ENCODE results near the gene METTL9.

The METTL9 gene

DNA sequence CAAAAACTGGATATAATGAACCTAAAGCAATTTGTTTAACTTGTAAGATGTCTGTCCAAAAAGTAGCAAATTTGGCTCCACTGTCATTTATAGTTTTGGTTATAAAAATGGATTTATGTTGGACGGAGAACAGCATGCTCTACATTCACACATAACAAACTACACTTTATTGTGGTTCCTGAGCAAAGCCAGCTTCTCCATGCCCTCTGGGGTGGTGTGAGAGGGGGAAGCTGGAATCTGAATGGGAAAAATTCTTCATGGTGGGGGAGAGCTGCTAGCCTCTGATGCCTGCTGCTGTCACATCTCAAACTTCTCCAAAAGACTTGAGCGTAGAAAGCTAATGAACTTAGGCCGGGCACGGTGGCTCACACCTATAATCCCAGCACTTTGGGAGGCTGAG is 9.8 kb upstream of the METTL9 start:
- Histone ChIP-seq H3K4ac (ENCODE audit: low read depth, low read length) (no peak overlapping the region), H3K56ac (ENCODE audit: low read length) (no peak overlapping the region), H2AK5ac (ENCODE audit: low read length) (no peak overlapping the region), H3K79me1 (ENCODE audit: low read length) (no peaks in the 10 kb centered on the region), H3K4me2 (ENCODE audit: low read length) (no peak overlapping the region), H3K4me3 (ENCODE audit: low read length) (no peak overlapping the region), H3K27me3 (ENCODE audit: insufficient read depth, low read length, poor library complexity) (no peaks in the 10 kb centered on the region), H3K79me2 (ENCODE audit: control insufficient read depth, insufficient read depth, low read length) (no peaks in the 10 kb centered on the region), H3K23ac (ENCODE audit: low read length) (no peak overlapping the region), H4K8ac (ENCODE audit: low read depth, low read length) (no peak overlapping the region), H2BK15ac (replicated peaks; ENCODE audit: low read depth) (no peak overlapping the region), H4K5ac (ENCODE audit: low read length) (no peak overlapping the region), H3K36me3 (ENCODE audit: control insufficient read depth, insufficient read depth, low read length) (no peaks in the 10 kb centered on the region), H3K27ac (ENCODE audit: low read depth, low read length) (no peak overlapping the region), H3K4me1 (ENCODE audit: control insufficient read depth, low read depth, low read length) (no peaks in the 10 kb centered on the region), H3K18ac (ENCODE audit: low read length) (no peak overlapping the region), H3K9ac (ENCODE audit: low read length) (no peak overlapping the region), H2BK5ac (ENCODE audit: low read length) (no peak overlapping the region), H2BK120ac (ENCODE audit: low read depth, low read length) (no peak overlapping the region)
- no peak for DNase-seq
- no CpG with 5 or more reads among the region's 4 CpGs for WGBS (ENCODE audit: extremely low coverage, insufficient coverage, low lambda C conversion rate)

DNA sequence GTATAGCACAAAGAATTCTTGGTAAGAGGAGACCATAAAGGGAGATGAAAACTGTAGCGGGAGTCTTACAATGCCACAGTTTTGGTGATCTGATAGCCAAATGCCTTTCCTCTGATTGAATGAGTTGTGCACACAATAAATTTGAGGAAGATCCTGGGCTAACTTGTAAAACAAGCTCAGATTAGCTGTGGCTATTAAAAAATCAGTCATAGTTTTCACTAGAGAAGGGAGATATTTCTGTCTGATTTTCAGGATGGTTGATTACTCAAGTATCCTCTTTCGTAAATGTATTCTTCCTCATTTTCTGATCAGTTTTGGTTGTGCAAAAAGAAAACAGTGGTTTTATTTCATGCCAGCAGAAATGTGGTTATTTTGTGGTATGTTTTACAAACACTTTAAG is 9.1 kb upstream of the METTL9 start:
- Histone ChIP-seq H4K8ac (ENCODE audit: low read depth, low read length) (no peak overlapping the region), H3K9ac (ENCODE audit: low read length) (no peak overlapping the region), H3K56ac (ENCODE audit: low read length) (no peak overlapping the region), H2BK120ac (ENCODE audit: low read depth, low read length) (no peak overlapping the region), H3K4me2 (ENCODE audit: low read length) (no peak overlapping the region), H2BK5ac (ENCODE audit: low read length) (no peak overlapping the region), H3K79me2 (ENCODE audit: control insufficient read depth, insufficient read depth, low read length) (no peaks in the 10 kb centered on the region), H3K18ac (ENCODE audit: low read length) (no peak overlapping the region), H3K79me1 (ENCODE audit: low read length) (no peaks in the 10 kb centered on the region), H3K27me3 (ENCODE audit: insufficient read depth, low read length, poor library complexity) (no peaks in the 10 kb centered on the region), H3K4ac (ENCODE audit: low read depth, low read length) (no peak overlapping the region), H3K4me1 (ENCODE audit: control insufficient read depth, low read depth, low read length) (no peaks in the 10 kb centered on the region), H3K23ac (ENCODE audit: low read length) (no peak overlapping the region), H3K36me3 (ENCODE audit: control insufficient read depth, insufficient read depth, low read length) (no peaks in the 10 kb centered on the region), H3K27ac (ENCODE audit: low read depth, low read length) (no peak overlapping the region), H4K5ac (ENCODE audit: low read length) (no peak overlapping the region), H2BK15ac (replicated peaks; ENCODE audit: low read depth) (no peak overlapping the region), H3K4me3 (ENCODE audit: low read length) (no peak overlapping the region), H2AK5ac (ENCODE audit: low read length) (no peak overlapping the region)
- no peak for DNase-seq
- no CpG with 5 or more reads among the region's 2 CpGs for WGBS (ENCODE audit: extremely low coverage, insufficient coverage, low lambda C conversion rate)

DNA sequence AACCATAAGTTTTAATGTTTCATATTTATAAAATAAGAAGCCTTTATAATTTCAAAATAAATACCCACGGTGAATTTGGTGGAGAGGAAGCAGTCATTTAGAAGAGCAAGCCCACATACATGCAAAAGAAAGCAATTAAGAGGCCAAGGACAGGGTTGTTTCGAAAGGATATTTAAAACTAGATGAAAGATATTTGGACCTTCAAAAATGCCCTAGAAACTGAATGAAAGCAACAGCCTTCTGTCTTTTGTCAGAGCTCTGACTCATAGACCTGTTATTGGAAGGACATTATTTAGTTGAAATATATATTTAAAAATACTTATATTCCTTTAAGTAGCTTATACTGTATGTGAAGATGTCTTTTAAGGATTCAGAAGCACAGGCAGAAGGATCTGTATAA is 8.6 kb upstream of the METTL9 start:
- Histone ChIP-seq H3K23ac (ENCODE audit: low read length) (no peak overlapping the region), H3K79me1 (ENCODE audit: low read length) (no peaks in the 10 kb centered on the region), H3K56ac (ENCODE audit: low read length) (no peak overlapping the region), H2BK120ac (ENCODE audit: low read depth, low read length) (no peak overlapping the region), H3K4ac (ENCODE audit: low read depth, low read length) (no peak overlapping the region), H3K18ac (ENCODE audit: low read length) (no peak overlapping the region), H3K4me3 (ENCODE audit: low read length) (no peak overlapping the region), H2AK5ac (ENCODE audit: low read length) (no peak overlapping the region), H4K5ac (ENCODE audit: low read length) (no peak overlapping the region), H3K27me3 (ENCODE audit: insufficient read depth, low read length, poor library complexity) (no peaks in the 10 kb centered on the region), H3K4me1 (ENCODE audit: control insufficient read depth, low read depth, low read length) (no peaks in the 10 kb centered on the region), H3K27ac (ENCODE audit: low read depth, low read length) (no peak overlapping the region), H2BK5ac (ENCODE audit: low read length) (no peak overlapping the region), H3K4me2 (ENCODE audit: low read length) (no peak overlapping the region), H3K79me2 (ENCODE audit: control insufficient read depth, insufficient read depth, low read length) (no peaks in the 10 kb centered on the region), H3K9ac (ENCODE audit: low read length) (no peak overlapping the region), H4K8ac (ENCODE audit: low read depth, low read length) (no peak overlapping the region), H2BK15ac (replicated peaks; ENCODE audit: low read depth) (no peak overlapping the region), H3K36me3 (ENCODE audit: control insufficient read depth, insufficient read depth, low read length) (no peaks in the 10 kb centered on the region)
- no CpG with 5 or more reads among the region's 2 CpGs for WGBS (ENCODE audit: extremely low coverage, insufficient coverage, low lambda C conversion rate)
- no peak for DNase-seq

DNA sequence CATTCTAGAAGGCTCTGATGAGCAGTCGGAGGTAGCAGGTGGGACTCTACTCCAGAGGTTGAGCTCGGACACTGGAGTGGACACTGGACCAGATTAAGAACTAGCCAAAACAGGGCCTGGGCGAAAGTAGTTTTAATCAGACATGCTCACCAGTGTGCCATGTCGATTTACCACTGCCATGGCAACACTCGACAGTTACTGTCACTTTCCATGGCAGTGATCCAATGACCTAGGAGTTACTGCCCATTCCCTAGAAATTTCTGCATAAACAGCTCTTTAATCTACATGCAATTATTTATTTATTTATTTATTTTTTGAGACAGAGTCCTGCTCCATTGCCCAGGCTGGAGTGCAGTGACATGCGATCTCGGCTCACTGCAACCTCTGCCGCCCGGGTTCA is 7.2 kb upstream of the METTL9 start:
- H3K27me3 ChIP-seq (ENCODE audit: insufficient read depth, low read length, poor library complexity), result no peaks in the 10 kb centered on the region
- no peak overlapping the region for H2BK15ac ChIP-seq (replicated peaks; ENCODE audit: low read depth)
- H3K36me3 ChIP-seq (ENCODE audit: control insufficient read depth, insufficient read depth, low read length), result no peaks in the 10 kb centered on the region
- no peak overlapping the region for H3K18ac ChIP-seq (ENCODE audit: low read length)
- no peak overlapping the region for H3K9ac ChIP-seq (ENCODE audit: low read length)
- DNase-seq, result no peak
- H4K8ac ChIP-seq (ENCODE audit: low read depth, low read length), result no peak overlapping the region
- H3K4me3 ChIP-seq (ENCODE audit: low read length), result no peak overlapping the region
- H2BK120ac ChIP-seq (ENCODE audit: low read depth, low read length), result no peak overlapping the region
- H3K56ac ChIP-seq (ENCODE audit: low read length), result no peak overlapping the region
- H3K4me2 ChIP-seq (ENCODE audit: low read length), result no peak overlapping the region
- no peak overlapping the region for H4K5ac ChIP-seq (ENCODE audit: low read length)
- no peak overlapping the region for H3K23ac ChIP-seq (ENCODE audit: low read length)
- no peak overlapping the region for H3K27ac ChIP-seq (ENCODE audit: low read depth, low read length)
- H2AK5ac ChIP-seq (ENCODE audit: low read length), result no peak overlapping the region
- H3K79me2 ChIP-seq (ENCODE audit: control insufficient read depth, insufficient read depth, low read length), result no peaks in the 10 kb centered on the region
- H3K4ac ChIP-seq (ENCODE audit: low read depth, low read length), result no peak overlapping the region
- H3K4me1 ChIP-seq (ENCODE audit: control insufficient read depth, low read depth, low read length), result no peaks in the 10 kb centered on the region
- no CpG with 5 or more reads among the region's 9 CpGs for WGBS (ENCODE audit: extremely low coverage, insufficient coverage, low lambda C conversion rate)
- no peak overlapping the region for H2BK5ac ChIP-seq (ENCODE audit: low read length)
- no peaks in the 10 kb centered on the region for H3K79me1 ChIP-seq (ENCODE audit: low read length)

DNA sequence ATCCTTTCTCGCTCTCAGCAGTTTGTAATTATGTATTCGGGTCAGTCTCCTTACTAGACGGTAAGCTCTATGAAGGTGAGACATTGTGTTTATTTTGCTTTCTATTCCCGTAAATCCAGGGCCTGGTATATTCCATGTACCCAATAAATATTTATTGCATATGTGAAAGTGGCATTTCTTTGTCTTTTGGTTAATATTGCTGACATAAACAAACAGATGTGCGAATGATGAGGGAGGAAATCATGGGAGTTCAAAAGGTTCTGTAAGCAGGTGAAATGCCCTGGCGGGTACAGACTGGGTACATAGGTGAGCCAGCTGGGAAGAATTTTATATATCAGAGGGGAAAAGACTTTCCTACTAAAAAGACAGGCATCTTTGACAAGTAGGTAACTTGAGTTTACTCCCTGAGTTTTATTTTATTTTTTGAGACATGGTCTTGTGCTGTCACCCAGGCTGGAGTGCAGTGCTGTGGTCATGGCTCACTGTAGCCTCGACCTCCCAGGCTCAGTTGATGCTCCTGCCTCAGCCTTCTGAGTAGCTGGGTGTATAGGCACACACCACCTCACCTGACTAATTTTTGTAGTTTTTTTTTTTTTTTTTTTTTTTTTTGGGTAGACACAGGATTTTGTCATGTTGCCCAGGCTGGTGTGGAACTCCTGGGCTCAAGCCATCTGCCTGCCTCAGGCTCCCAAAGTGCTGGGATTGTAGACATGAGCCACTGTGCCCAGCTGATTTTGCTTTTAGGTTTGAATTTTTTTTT is 5.7 kb upstream of the METTL9 start:
- Histone ChIP-seq H2AK5ac (ENCODE audit: low read length) (no peak overlapping the region), H3K27me3 (ENCODE audit: insufficient read depth, low read length, poor library complexity) (no peaks in the 10 kb centered on the region), H3K27ac (ENCODE audit: low read depth, low read length) (no peak overlapping the region), H3K9ac (ENCODE audit: low read length) (no peak overlapping the region), H3K4ac (ENCODE audit: low read depth, low read length) (no peak overlapping the region), H3K23ac (ENCODE audit: low read length) (no peak overlapping the region), H2BK120ac (ENCODE audit: low read depth, low read length) (no peak overlapping the region), H3K79me1 (ENCODE audit: low read length) (no peaks in the 10 kb centered on the region), H4K8ac (ENCODE audit: low read depth, low read length) (no peak overlapping the region), H3K18ac (ENCODE audit: low read length) (no peak overlapping the region), H3K4me1 (ENCODE audit: control insufficient read depth, low read depth, low read length) (no peaks in the 10 kb centered on the region), H3K4me2 (ENCODE audit: low read length) (no peak overlapping the region), H2BK15ac (replicated peaks; ENCODE audit: low read depth) (no peak overlapping the region), H3K4me3 (ENCODE audit: low read length) (no peak overlapping the region), H4K5ac (ENCODE audit: low read length) (no peak overlapping the region), H3K56ac (ENCODE audit: low read length) (no peak overlapping the region), H2BK5ac (ENCODE audit: low read length) (no peak overlapping the region), H3K79me2 (ENCODE audit: control insufficient read depth, insufficient read depth, low read length) (no peaks in the 10 kb centered on the region), H3K36me3 (ENCODE audit: control insufficient read depth, insufficient read depth, low read length) (no peaks in the 10 kb centered on the region)
- WGBS (ENCODE audit: extremely low coverage, insufficient coverage, low lambda C conversion rate), result no CpG with 5 or more reads among the region's 7 CpGs
- no peak for DNase-seq

DNA sequence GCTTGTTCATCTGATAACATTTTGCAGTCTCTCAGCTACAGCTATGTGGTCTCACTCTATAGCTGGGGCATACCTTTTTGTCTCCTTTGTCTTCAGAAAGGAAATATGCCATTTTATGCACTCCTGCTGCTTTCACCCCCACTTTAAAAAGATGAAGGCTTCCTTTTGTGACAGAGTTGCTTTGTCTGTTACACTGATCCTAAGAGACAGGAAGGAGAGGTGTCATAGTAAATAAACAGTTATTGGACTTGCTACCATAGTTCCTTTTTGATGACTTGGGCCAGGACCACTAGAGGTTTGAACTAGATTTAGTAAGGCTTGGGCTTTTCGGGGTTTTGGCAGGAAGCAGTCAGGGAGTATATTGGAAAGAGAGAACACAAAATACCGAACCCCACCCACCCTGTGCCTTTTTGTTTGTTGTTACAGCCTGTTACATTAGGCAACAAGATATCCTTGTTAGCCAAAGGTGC is 1.8 kb upstream of the METTL9 start:
- DNase-seq, result no peak
- Histone ChIP-seq H4K8ac (ENCODE audit: low read depth, low read length) (no peak overlapping the region), H3K4me3 (ENCODE audit: low read length) (no peak overlapping the region), H3K36me3 (ENCODE audit: control insufficient read depth, insufficient read depth, low read length) (no peaks in the 10 kb centered on the region), H3K23ac (ENCODE audit: low read length) (no peak overlapping the region), H3K27me3 (ENCODE audit: insufficient read depth, low read length, poor library complexity) (no peaks in the 10 kb centered on the region), H2BK120ac (ENCODE audit: low read depth, low read length) (no peak overlapping the region), H4K5ac (ENCODE audit: low read length) (no peak overlapping the region), H3K4ac (ENCODE audit: low read depth, low read length) (no peak overlapping the region), H2BK5ac (ENCODE audit: low read length) (no peak overlapping the region), H3K9ac (ENCODE audit: low read length) (no peak overlapping the region), H3K4me1 (ENCODE audit: control insufficient read depth, low read depth, low read length) (no peaks in the 10 kb centered on the region), H3K79me2 (ENCODE audit: control insufficient read depth, insufficient read depth, low read length) (peaks cover 18% of the 10 kb centered on the region), H3K56ac (ENCODE audit: low read length) (no peak overlapping the region), H3K79me1 (ENCODE audit: low read length) (peaks cover 5% of the 10 kb centered on the region), H3K4me2 (ENCODE audit: low read length) (no peak overlapping the region), H3K27ac (ENCODE audit: low read depth, low read length) (no peak overlapping the region), H2BK15ac (replicated peaks; ENCODE audit: low read depth) (no peak overlapping the region), H2AK5ac (ENCODE audit: low read length) (no peak overlapping the region), H3K18ac (ENCODE audit: low read length) (no peak overlapping the region)
- WGBS (ENCODE audit: extremely low coverage, insufficient coverage, low lambda C conversion rate), result no CpG with 5 or more reads among the region's 2 CpGs

Measured in mesendoderm (in vitro differentiated cells).